ENCODE data around the gene PAX5. TPM values are rescaled to one million over a fixed set of nuclear protein-coding genes. Genes with fewer than 3 reads are reported as not detected.
A peak's percentile ranks its signal among the peaks of the same experiment; 100 is the strongest.

PAX5 gene
- total and polyA plus RNA-seq, 2 donors (not counting 1 experiment from before 2014, with no cell fraction given) = 196 to 275 TPM

- peaks cover 99% of the 10 kb centered on the region for H3K79me2 ChIP-seq (ENCODE audit: control insufficient read depth, insufficient read depth, low read length)
- no peaks in the 10 kb centered on the region for H3K9me3 ChIP-seq (ENCODE audit: control extremely low read depth in 1 of 3, control insufficient read depth in 2 of 3, insufficient read depth in 1 of 3, low read length in 2 of 3)
- H3K4me2 ChIP-seq (replicated peaks; ENCODE audit: low read depth, low read length, poor library complexity, severe bottlenecking) = peak overlapping the region; percentile 45
- no peaks in the 10 kb centered on the region for H3K27me3 Mint-ChIP-seq
- intact Hi-C loops (cut with micrococcal nuclease) = loop anchor here (10.0 kb wide), 2 partner anchors 56 to 64 kb away; no protein-coding TSS in a partner anchor
- H3K4me3 ChIP-seq (ENCODE audit: control extremely low read depth in 1 of 5, extremely low read depth in 1 of 5, insufficient read depth in 1 of 5, low read depth in 2 of 5, low read length in 4 of 5) = no peak overlapping the region
- peaks cover 99% of the 10 kb centered on the region for H4K20me1 ChIP-seq (ENCODE audit: control insufficient read depth, insufficient read depth, low read length, poor library complexity, severe bottlenecking)
- ChIA-PET POLR2A (no interaction called here), CTCF (interaction anchor here (1.0 to 2.3 kb wide), 3 partner anchors 10 to 66 kb away, joined by 3 to 6 read pairs (median 5); no protein-coding TSS in a partner anchor)
- DNase-seq = no peak
- 43% methylated on average over 2 of the region's 5 CpGs for WGBS (ENCODE audit: insufficient coverage)
- H3K4me3 Mint-ChIP-seq = peak overlapping the region; percentile 26
- H3K9me3 Mint-ChIP-seq (ENCODE audit: insufficient read depth) = no peaks in the 10 kb centered on the region
- H3K4me1 ChIP-seq (ENCODE audit: control insufficient read depth in 2 of 2, insufficient read depth in 2 of 2, low read length in 2 of 2) = peaks cover 33 to 58% of the 10 kb centered on the region in 2 donors
- no peak for ATAC-seq (ENCODE audit: low read depth)
- no peaks in the 10 kb centered on the region for H3K27me3 ChIP-seq (replicated peaks in 1 of 4; ENCODE audit: control extremely low read depth in 1 of 4, control insufficient read depth in 3 of 4, insufficient read depth in 4 of 4, low read length in 3 of 4)
- H3K4me1 Mint-ChIP-seq = peaks cover 79% of the 10 kb centered on the region
- no peak overlapping the region for H2AFZ ChIP-seq (ENCODE audit: insufficient read depth, low read depth, low read length, poor library complexity, severe bottlenecking)
- H3K9ac ChIP-seq (ENCODE audit: low read length) = no peak overlapping the region
- TF ChIP-seq EZH2 (IDR thresholded peaks at IDR 0.05; ENCODE audit: borderline replicate concordance, insufficient read depth, low read depth, low read length, poor library complexity, severe bottlenecking) = no peak
- TF ChIP-seq CTCF (IDR thresholded peaks at IDR 0.05) = no peak
- peak overlapping the region in 1 of 2 donors; percentile 62 for H3K27ac ChIP-seq (ENCODE audit: low read length in 2 of 2)
- H3K36me3 ChIP-seq (replicated peaks in 1 of 2; ENCODE audit: control extremely low read depth in 1 of 2, control insufficient read depth in 1 of 2, extremely low read depth in 1 of 2, insufficient read depth in 2 of 2, low read length in 1 of 2) = peaks cover 14 to 94% of the 10 kb centered on the region in 2 experiments
- peak overlapping the region; percentile 83 for H3K27ac Mint-ChIP-seq
These were observed 94.9 kb downstream of the PAX5 start for GRCh38 chr9:36939214-36939613.

- Histone ChIP-seq H4K20me1 (ENCODE audit: control insufficient read depth, insufficient read depth, low read length, poor library complexity, severe bottlenecking) (peaks cover 99% of the 10 kb centered on the region), H3K27ac (ENCODE audit: low read length in 2 of 2) (peak overlapping the region in 1 of 2 donors; percentile 62), H3K36me3 (replicated peaks in 1 of 2; ENCODE audit: control extremely low read depth in 1 of 2, control insufficient read depth in 1 of 2, extremely low read depth in 1 of 2, insufficient read depth in 2 of 2, low read length in 1 of 2) (peaks cover 14 to 96% of the 10 kb centered on the region in 2 experiments), H3K79me2 (ENCODE audit: control insufficient read depth, insufficient read depth, low read length) (peaks cover 99% of the 10 kb centered on the region), H3K9ac (ENCODE audit: low read length) (peak overlapping the region; percentile 10), H2AFZ (ENCODE audit: insufficient read depth, low read depth, low read length, poor library complexity, severe bottlenecking) (no peak overlapping the region), H3K9me3 (ENCODE audit: control extremely low read depth in 1 of 3, control insufficient read depth in 2 of 3, insufficient read depth in 1 of 3, low read length in 2 of 3) (peaks cover 0 to 4% (median 0%) of the 10 kb centered on the region in 3 donors), H3K4me3 (ENCODE audit: control extremely low read depth in 1 of 5, extremely low read depth in 1 of 5, insufficient read depth in 1 of 5, low read depth in 2 of 5, low read length in 4 of 5) (no peak overlapping the region), H3K4me2 (replicated peaks; ENCODE audit: low read depth, low read length, poor library complexity, severe bottlenecking) (peak overlapping the region; percentile 45), H3K4me1 (ENCODE audit: control insufficient read depth in 2 of 2, insufficient read depth in 2 of 2, low read length in 2 of 2) (peaks cover 33 to 58% of the 10 kb centered on the region in 2 donors), H3K27me3 (replicated peaks in 1 of 4; ENCODE audit: control extremely low read depth in 1 of 4, control insufficient read depth in 3 of 4, insufficient read depth in 4 of 4, low read length in 3 of 4) (no peaks in the 10 kb centered on the region)
- peaks cover 83% of the 10 kb centered on the region for H3K4me1 Mint-ChIP-seq
- ChIA-PET POLR2A (interaction anchor here (1.7 kb wide), 1 partner anchor 10 kb away, joined by 6 read pairs; no protein-coding TSS in a partner anchor), CTCF (interaction anchor here (1.8 to 2.3 kb wide), 2 partner anchors 11 to 66 kb away, joined by 5 to 6 read pairs; no protein-coding TSS in a partner anchor)
- intact Hi-C loops (cut with micrococcal nuclease) = loop anchor here (10.0 kb wide), 2 partner anchors 56 to 64 kb away; no protein-coding TSS in a partner anchor
- ATAC-seq (ENCODE audit: low read depth) (no peak), DNase-seq (no peak)
- H3K27me3 Mint-ChIP-seq = no peaks in the 10 kb centered on the region
- no peaks in the 10 kb centered on the region for H3K9me3 Mint-ChIP-seq (ENCODE audit: insufficient read depth)
- WGBS (ENCODE audit: insufficient coverage) = 79% methylated on average over 4 of the region's 6 CpGs
- H3K27ac Mint-ChIP-seq = peak overlapping the region; percentile 83
- TF ChIP-seq CTCF (IDR thresholded peaks at IDR 0.05) = no peak
- no peak for TF ChIP-seq EZH2 (IDR thresholded peaks at IDR 0.05; ENCODE audit: borderline replicate concordance, insufficient read depth, low read depth, low read length, poor library complexity, severe bottlenecking)
- peak overlapping the region; percentile 42 for H3K4me3 Mint-ChIP-seq
These were observed 95.5 kb downstream of the PAX5 start for GRCh38 chr9:36938617-36939016.

Data from B cell (primary cell).